ENCODE measurements around the gene CAGE1. TPM values are rescaled to one million over a fixed set of nuclear protein-coding genes. Genes with fewer than 3 reads are reported as not detected.
"Not testable (repeated sequence)": the region's sequence is repeated elsewhere in the genome, so short reads cannot be mapped to it uniquely, and the experiment has no call there.

CAGE1 gene
- total and polyA plus RNA-seq, 10 of the 15 experiments (the other 5 are each of a cell fraction or from before 2014, with no cell fraction given): 0.03 to 0.42 (median 0.08) TPM; not detected in 3

DNA sequence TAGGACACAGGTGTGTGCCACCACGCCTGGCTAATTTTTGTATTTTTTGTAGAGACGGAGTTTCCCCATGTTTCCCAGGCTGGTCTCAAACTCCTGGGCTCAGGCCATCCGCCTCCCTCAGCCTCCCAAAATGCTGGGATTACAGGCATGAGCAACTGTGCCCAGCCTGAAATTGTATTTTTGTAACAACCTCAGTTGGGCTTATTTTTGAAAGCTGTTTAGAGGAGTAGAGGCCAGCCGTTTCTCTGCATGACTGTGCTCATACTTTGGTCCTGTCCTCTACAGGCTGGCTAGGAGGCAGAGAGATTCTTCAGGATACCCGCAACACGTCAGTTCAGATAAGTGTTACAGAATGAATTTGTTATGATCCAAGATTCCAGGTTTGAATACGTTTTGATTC lies 22.1 kb downstream of the CAGE1 start:
- Histone ChIP-seq H3K4me3 (no peak overlapping the region), H3K4me1 (ENCODE audit: control insufficient read depth, insufficient read depth, low read length) (no peaks in the 10 kb centered on the region), H3K27ac (ENCODE audit: control insufficient read depth, insufficient read depth) (no peak overlapping the region), H3K36me3 (ENCODE audit: control insufficient read depth in 2 of 2, insufficient read depth in 2 of 2, low read length in 1 of 2) (no peaks in the 10 kb centered on the region), H3K4me2 (ENCODE audit: control insufficient read depth, insufficient read depth) (no peak overlapping the region), H2AFZ (ENCODE audit: control insufficient read depth, low read depth, low read length) (no peak overlapping the region), H3K9ac (ENCODE audit: control insufficient read depth, insufficient read depth, low read length) (no peak overlapping the region), H3K27me3 (replicated peaks in 1 of 2; ENCODE audit: control insufficient read depth in 2 of 2, insufficient read depth in 2 of 2, low read length in 1 of 2) (no peaks in the 10 kb centered on the region), H4K20me1 (ENCODE audit: control insufficient read depth, insufficient read depth) (no peaks in the 10 kb centered on the region), H3K9me3 (replicated peaks; ENCODE audit: control insufficient read depth, insufficient read depth, low read length) (no peaks in the 10 kb centered on the region), H3K79me2 (ENCODE audit: control insufficient read depth, insufficient read depth, low read length) (no peaks in the 10 kb centered on the region)
- ATAC-seq (no peak), FAIRE-seq (no peak), DNase-seq (ENCODE audit: low read depth, low spot score) (no peak)
- ChIA-PET POLR2A (interaction anchor here (0.7 kb wide), 1 partner anchor 315 kb away, joined by 3 read pairs; no protein-coding TSS in a partner anchor), SMC1A (ENCODE audit: uncharacterized antibody, unreplicated experiment) (interaction anchor here (1.4 kb wide), 1 partner anchor 29 kb away, joined by 3 read pairs; no protein-coding TSS in a partner anchor), RAD21 (ENCODE audit: unreplicated experiment) (interaction anchor here (0.7 to 0.8 kb wide), 2 partner anchors 25 to 638 kb away, joined by 3 read pairs; no protein-coding TSS in a partner anchor), CTCF (no interaction called here)
- no TSS peak for BruUV-seq (replicated peaks)
- in situ Hi-C loops (cut with MboI) (no loop called here), intact Hi-C loops (cut with micrococcal nuclease; ENCODE audit: unreplicated experiment) (no loop called here)
- TF ChIP-seq RB1 (IDR thresholded peaks at IDR 0.05; ENCODE audit: borderline replicate concordance) (no peak), DPF2 (IDR thresholded peaks at IDR 0.05) (no peak)
- TF ChIP-seq, protein P1, sequence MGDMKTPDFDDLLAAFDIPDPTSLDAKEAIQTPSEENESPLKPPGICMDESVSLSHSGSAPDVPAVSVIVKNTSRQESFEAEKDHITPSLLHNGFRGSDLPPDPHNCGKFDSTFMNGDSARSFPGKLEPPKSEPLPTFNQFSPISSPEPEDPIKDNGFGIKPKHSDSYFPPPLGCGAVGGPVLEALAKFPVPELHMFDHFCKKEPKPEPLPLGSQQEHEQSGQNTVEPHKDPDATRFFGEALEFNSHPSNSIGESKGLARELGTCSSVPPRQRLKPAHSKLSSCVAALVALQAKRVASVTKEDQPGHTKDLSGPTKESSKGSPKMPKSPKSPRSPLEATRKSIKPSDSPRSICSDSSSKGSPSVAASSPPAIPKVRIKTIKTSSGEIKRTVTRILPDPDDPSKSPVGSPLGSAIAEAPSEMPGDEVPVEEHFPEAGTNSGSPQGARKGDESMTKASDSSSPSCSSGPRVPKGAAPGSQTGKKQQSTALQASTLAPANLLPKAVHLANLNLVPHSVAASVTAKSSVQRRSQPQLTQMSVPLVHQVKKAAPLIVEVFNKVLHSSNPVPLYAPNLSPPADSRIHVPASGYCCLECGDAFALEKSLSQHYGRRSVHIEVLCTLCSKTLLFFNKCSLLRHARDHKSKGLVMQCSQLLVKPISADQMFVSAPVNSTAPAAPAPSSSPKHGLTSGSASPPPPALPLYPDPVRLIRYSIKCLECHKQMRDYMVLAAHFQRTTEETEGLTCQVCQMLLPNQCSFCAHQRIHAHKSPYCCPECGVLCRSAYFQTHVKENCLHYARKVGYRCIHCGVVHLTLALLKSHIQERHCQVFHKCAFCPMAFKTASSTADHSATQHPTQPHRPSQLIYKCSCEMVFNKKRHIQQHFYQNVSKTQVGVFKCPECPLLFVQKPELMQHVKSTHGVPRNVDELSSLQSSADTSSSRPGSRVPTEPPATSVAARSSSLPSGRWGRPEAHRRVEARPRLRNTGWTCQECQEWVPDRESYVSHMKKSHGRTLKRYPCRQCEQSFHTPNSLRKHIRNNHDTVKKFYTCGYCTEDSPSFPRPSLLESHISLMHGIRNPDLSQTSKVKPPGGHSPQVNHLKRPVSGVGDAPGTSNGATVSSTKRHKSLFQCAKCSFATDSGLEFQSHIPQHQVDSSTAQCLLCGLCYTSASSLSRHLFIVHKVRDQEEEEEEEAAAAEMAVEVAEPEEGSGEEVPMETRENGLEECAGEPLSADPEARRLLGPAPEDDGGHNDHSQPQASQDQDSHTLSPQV (IDR thresholded peaks at IDR 0.05): no peak
- 38% methylated on average over 7 of the region's 7 CpGs for WGBS (ENCODE audit: insufficient coverage, insufficient replicate concordance, low lambda C conversion rate, missing lambda C conversion rate)

DNA sequence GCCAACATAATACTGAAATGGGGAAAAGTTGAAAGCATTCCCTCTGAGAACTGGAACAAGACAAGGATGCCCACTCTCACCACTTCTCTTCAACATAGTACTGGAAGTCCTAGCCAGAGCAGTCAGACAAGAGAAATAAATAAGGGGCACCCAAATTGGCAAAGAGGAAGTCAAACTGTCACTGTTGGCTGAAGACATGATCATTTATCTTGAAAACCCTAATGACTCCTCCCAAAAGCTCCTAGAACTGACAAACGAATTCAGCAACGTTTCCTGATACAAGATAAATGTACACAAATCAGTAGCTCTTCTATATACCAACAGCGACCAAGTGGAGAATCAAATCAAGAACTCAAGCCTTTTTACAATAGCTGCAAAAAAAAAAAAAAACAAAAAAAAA lies 37.6 kb downstream of the CAGE1 start:
- intact Hi-C loops (cut with micrococcal nuclease; ENCODE audit: unreplicated experiment): not testable (repeated sequence)

DNA sequence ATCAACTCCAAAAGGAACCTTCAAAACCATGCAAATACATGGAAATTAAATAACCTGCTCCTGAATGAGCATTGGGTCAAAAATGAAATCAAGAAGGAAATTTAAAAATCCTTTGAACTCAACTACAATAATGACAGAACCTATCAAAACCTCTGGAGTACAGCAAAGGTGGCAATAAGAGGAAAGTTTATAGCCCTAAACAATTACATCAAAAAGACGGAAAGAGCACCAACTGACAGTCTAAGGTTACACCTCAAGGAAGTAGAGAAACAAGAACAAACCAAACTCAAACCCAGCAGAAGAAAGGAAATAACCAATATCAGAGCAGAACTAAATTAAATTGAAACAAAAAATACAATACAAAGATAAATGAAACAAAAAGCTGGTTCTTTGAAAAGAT lies 39.0 kb downstream of the CAGE1 start:
- WGBS (ENCODE audit: insufficient coverage, insufficient replicate concordance, low lambda C conversion rate, missing lambda C conversion rate): 100% methylated on average over 1 of the region's 1 CpG
- H4K20me1 ChIP-seq (ENCODE audit: control insufficient read depth, insufficient read depth); H2AFZ ChIP-seq (ENCODE audit: control insufficient read depth, low read depth, low read length); H3K4me1 ChIP-seq (ENCODE audit: control insufficient read depth, insufficient read depth, low read length); BruUV-seq (replicated peaks); H3K4me2 ChIP-seq (ENCODE audit: control insufficient read depth, insufficient read depth); H3K9me3 ChIP-seq (replicated peaks; ENCODE audit: control insufficient read depth, insufficient read depth, low read length); H3K27me3 ChIP-seq (replicated peaks in 1 of 2; ENCODE audit: control insufficient read depth in 2 of 2, insufficient read depth in 2 of 2, low read length in 1 of 2); SMC1A ChIA-PET (ENCODE audit: uncharacterized antibody, unreplicated experiment); DNase-seq (ENCODE audit: low read depth, low spot score); H3K27ac ChIP-seq (ENCODE audit: control insufficient read depth, insufficient read depth); FAIRE-seq; ATAC-seq; H3K4me3 ChIP-seq; RAD21 ChIA-PET (ENCODE audit: unreplicated experiment); H3K9ac ChIP-seq (ENCODE audit: control insufficient read depth, insufficient read depth, low read length); in situ Hi-C loops (cut with MboI); POLR2A ChIA-PET; intact Hi-C loops (cut with micrococcal nuclease; ENCODE audit: unreplicated experiment); H3K79me2 ChIP-seq (ENCODE audit: control insufficient read depth, insufficient read depth, low read length); H3K36me3 ChIP-seq (ENCODE audit: control insufficient read depth in 2 of 2, insufficient read depth in 2 of 2, low read length in 1 of 2): not testable (repeated sequence)
- CTCF ChIA-PET: interaction anchor here (1.7 kb wide), 1 partner anchor 10 kb away, joined by 3 read pairs; no protein-coding TSS in a partner anchor

More for the DNA sequence above, 37.6 kb downstream of the CAGE1 start:
- H3K4me2 ChIP-seq (ENCODE audit: control insufficient read depth, insufficient read depth); H3K36me3 ChIP-seq (ENCODE audit: control insufficient read depth in 2 of 2, insufficient read depth in 2 of 2, low read length in 1 of 2); RAD21 ChIA-PET (ENCODE audit: unreplicated experiment); H3K27me3 ChIP-seq (replicated peaks in 1 of 2; ENCODE audit: control insufficient read depth in 2 of 2, insufficient read depth in 2 of 2, low read length in 1 of 2); in situ Hi-C loops (cut with MboI); FAIRE-seq; BruUV-seq (replicated peaks); H3K9me3 ChIP-seq (replicated peaks; ENCODE audit: control insufficient read depth, insufficient read depth, low read length); H3K4me1 ChIP-seq (ENCODE audit: control insufficient read depth, insufficient read depth, low read length); DNase-seq (ENCODE audit: low read depth, low spot score); H3K9ac ChIP-seq (ENCODE audit: control insufficient read depth, insufficient read depth, low read length); ATAC-seq; H3K27ac ChIP-seq (ENCODE audit: control insufficient read depth, insufficient read depth); H4K20me1 ChIP-seq (ENCODE audit: control insufficient read depth, insufficient read depth); POLR2A ChIA-PET; SMC1A ChIA-PET (ENCODE audit: uncharacterized antibody, unreplicated experiment); CTCF ChIA-PET; H3K79me2 ChIP-seq (ENCODE audit: control insufficient read depth, insufficient read depth, low read length); H3K4me3 ChIP-seq; H2AFZ ChIP-seq (ENCODE audit: control insufficient read depth, low read depth, low read length): not testable (repeated sequence)
- 0% methylated on average over 3 of the region's 3 CpGs for WGBS (ENCODE audit: insufficient coverage, insufficient replicate concordance, low lambda C conversion rate, missing lambda C conversion rate)

Measured in GM12878 (cell line).